ENCODE data around the gene OR2AT4. TPM values are rescaled to one million over a fixed set of nuclear protein-coding genes. Genes with fewer than 3 reads are reported as not detected.
"Not testable (repeated sequence)": the region's sequence is repeated elsewhere in the genome, so short reads cannot be mapped to it uniquely, and the experiment has no call there.

Gene OR2AT4
- total RNA-seq, 4 donors from 2014 or later = 0.06 TPM; not detected in 3

GRCh38 chr11:75052457-75052856 is 44.2 kb downstream of the OR2AT4 start:
- Histone ChIP-seq H3K27ac (replicated peaks in 1 of 4) (no peak overlapping the region), H3K4me3 (no peak overlapping the region), H3K27me3 (no peaks in the 10 kb centered on the region), H3K36me3 (no peaks in the 10 kb centered on the region), H3K4me1 (no peaks in the 10 kb centered on the region), H3K9me3 (peaks cover 0 to 17% (median 9%) of the 10 kb centered on the region in 4 donors)
- intact Hi-C loops (cut with DNase I) = no loop called here
- TF ChIP-seq EP300 (IDR thresholded peaks at IDR 0.05) = no peak
- 95% methylated on average over 1 of the region's 1 CpG for WGBS
- no peak for DNase-seq (ENCODE audit: extremely low spot score)

DNA sequence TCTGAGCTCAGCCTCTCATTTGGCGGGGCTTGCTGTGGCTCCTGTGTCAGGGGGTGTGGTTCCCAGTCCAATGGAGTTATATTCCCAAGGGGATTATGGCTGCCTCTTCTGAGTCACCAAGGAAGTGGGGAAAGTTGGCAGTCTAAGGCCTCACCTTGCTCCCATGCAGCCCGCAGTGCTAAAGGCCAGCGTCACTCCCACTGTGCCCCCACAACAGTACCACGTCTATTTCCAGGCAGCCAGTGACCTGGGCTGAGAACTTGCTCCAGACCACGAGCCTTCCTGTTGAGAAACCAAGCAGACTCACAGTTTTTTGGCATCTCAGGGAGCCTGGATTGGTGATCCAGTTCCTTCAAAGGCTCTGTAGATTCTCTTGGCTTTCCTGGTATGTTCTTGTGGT is 45.6 kb downstream of the OR2AT4 start:
- intact Hi-C loops (cut with DNase I) = no loop called here
- TF ChIP-seq POLR2A (IDR thresholded peaks at IDR 0.05; ENCODE audit: low read depth) = no peak
- TF ChIP-seq, protein P1, sequence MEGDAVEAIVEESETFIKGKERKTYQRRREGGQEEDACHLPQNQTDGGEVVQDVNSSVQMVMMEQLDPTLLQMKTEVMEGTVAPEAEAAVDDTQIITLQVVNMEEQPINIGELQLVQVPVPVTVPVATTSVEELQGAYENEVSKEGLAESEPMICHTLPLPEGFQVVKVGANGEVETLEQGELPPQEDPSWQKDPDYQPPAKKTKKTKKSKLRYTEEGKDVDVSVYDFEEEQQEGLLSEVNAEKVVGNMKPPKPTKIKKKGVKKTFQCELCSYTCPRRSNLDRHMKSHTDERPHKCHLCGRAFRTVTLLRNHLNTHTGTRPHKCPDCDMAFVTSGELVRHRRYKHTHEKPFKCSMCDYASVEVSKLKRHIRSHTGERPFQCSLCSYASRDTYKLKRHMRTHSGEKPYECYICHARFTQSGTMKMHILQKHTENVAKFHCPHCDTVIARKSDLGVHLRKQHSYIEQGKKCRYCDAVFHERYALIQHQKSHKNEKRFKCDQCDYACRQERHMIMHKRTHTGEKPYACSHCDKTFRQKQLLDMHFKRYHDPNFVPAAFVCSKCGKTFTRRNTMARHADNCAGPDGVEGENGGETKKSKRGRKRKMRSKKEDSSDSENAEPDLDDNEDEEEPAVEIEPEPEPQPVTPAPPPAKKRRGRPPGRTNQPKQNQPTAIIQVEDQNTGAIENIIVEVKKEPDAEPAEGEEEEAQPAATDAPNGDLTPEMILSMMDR (IDR thresholded peaks at IDR 0.05) = no peak
- no peak for TF ChIP-seq POLR2AphosphoS5 (IDR thresholded peaks at IDR 0.05)
- no peak for TF ChIP-seq EP300 (IDR thresholded peaks at IDR 0.05)
- Histone ChIP-seq H3K4me3 (no peak overlapping the region), H3K9me3 (peaks cover 0 to 17% (median 9%) of the 10 kb centered on the region in 4 donors), H3K4me1 (no peaks in the 10 kb centered on the region), H3K36me3 (no peaks in the 10 kb centered on the region), H3K27ac (replicated peaks in 1 of 4) (no peak overlapping the region), H3K27me3 (no peaks in the 10 kb centered on the region)
- DNase-seq (ENCODE audit: extremely low spot score) = no peak
- WGBS = 93% methylated on average over 3 of the region's 5 CpGs

- H3K4me1 ChIP-seq = no peaks in the 10 kb centered on the region
- WGBS = 91% methylated on average over 4 of the region's 4 CpGs
- H3K27ac ChIP-seq (replicated peaks in 1 of 4) = no peak overlapping the region
- peaks cover 0 to 17% (median 9%) of the 10 kb centered on the region in 4 donors for H3K9me3 ChIP-seq
- H3K4me3 ChIP-seq = no peak overlapping the region
- no peaks in the 10 kb centered on the region for H3K36me3 ChIP-seq
- DNase-seq (ENCODE audit: extremely low spot score) = no peak
- intact Hi-C loops (cut with DNase I) = no loop called here
- no peak for TF ChIP-seq POLR2A (IDR thresholded peaks at IDR 0.05; ENCODE audit: low read depth)
- TF ChIP-seq, protein P1 (IDR thresholded peaks at IDR 0.05) = no peak
- TF ChIP-seq EP300 (IDR thresholded peaks at IDR 0.05) = no peak
- no peak for TF ChIP-seq POLR2AphosphoS5 (IDR thresholded peaks at IDR 0.05)
- no peaks in the 10 kb centered on the region for H3K27me3 ChIP-seq
Observed at GRCh38 chr11:75050516-75050915, 46.2 kb downstream of the OR2AT4 start.

DNA sequence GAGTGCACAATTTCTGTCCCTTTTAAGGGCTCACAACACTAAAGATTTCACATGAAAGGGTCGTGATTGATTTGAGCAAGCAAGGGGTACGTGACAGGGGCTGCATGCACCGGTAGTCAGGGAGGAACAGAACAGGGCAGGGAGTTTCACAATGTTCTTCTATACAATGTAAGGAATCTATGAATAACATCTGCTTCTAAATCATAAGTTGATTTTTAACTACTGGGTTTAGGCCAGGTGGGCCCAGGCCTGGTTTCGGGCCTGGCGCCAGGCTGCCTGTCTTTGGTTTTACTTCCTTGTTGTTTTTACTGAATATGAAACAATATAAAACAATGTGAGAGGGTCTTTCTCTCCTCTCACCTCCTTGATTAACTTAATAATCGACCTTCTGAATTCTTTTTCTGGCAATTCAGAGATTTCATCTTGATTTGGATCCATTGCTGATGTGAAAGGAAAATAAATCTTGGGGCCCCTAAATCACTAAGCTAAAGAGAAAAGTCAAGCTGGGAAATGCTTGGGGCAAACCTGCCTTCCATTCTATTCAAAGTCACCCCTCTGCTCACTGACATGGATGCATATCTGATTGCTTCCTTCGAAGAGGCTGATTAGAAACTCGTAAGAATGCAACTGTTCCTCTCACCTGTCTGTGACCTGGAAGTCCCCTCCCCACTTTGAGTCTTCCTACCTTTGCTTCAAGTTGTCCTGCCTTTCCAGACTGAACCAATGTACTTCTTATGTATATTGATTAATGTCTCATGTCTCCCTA is 47.0 kb downstream of the OR2AT4 start:
- peaks cover 0 to 17% (median 9%) of the 10 kb centered on the region in 4 donors for H3K9me3 ChIP-seq
- H3K27ac ChIP-seq (replicated peaks in 1 of 4); H3K4me1 ChIP-seq; intact Hi-C loops (cut with DNase I); H3K36me3 ChIP-seq; DNase-seq (ENCODE audit: extremely low spot score); H3K4me3 ChIP-seq; H3K27me3 ChIP-seq: not testable (repeated sequence)
- WGBS = 81% methylated on average over 8 of the region's 8 CpGs

DNA sequence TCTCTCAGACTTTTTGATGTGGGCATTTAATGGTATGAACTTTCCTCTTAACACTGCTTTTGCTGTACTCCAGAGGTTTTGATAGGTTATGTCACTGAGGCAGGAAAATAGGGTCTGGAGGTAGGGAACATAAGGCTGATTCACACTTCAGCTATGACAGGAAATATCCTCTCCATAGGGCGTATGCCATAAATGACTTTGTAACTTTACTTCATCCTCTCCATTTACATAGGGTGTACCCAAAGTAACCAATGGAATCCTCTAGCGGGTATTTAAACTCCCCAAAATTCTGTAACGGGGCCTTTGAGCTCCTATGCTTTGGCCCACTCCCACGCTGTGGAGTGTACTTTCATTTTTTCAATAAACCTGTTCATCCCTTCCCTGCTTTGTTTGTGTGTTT is 49.5 kb downstream of the OR2AT4 start:
- intact Hi-C loops (cut with DNase I) = no loop called here
- TF ChIP-seq POLR2AphosphoS5 (IDR thresholded peaks at IDR 0.05) = no peak
- no peak for TF ChIP-seq POLR2A (IDR thresholded peaks at IDR 0.05; ENCODE audit: low read depth)
- TF ChIP-seq EP300 (IDR thresholded peaks at IDR 0.05) = no peak
- TF ChIP-seq, protein P1 (IDR thresholded peaks at IDR 0.05) = no peak
- Histone ChIP-seq H3K4me3 (no peak overlapping the region), H3K27ac (replicated peaks in 1 of 4) (no peak overlapping the region), H3K36me3 (no peaks in the 10 kb centered on the region), H3K4me1 (no peaks in the 10 kb centered on the region), H3K27me3 (no peaks in the 10 kb centered on the region), H3K9me3 (peaks cover 0 to 7% (median 3%) of the 10 kb centered on the region in 4 donors)
- DNase-seq (ENCODE audit: extremely low spot score) = no peak
- 88% methylated on average over 4 of the region's 4 CpGs for WGBS

DNA sequence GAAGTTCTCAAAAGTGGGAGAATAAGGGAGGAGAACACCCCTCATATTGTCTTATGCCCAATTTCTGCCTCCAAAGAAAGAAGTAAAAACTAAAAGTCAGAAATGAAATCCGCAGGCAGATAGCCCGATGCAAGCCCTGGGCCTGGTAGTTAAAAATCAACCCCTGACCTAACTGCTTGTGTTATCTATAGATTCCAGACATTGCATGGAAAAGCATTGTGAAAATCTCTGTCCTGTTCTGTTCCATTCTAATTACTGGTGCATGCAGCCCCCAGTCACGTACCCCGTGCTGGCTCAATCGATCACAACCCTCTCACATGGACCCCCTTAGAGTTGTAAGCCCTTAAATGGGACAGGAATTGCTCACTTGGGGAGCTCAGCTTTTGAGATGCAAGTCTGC is 50.0 kb downstream of the OR2AT4 start:
- H3K4me1 ChIP-seq; H3K27me3 ChIP-seq; DNase-seq (ENCODE audit: extremely low spot score); H3K4me3 ChIP-seq; H3K36me3 ChIP-seq; intact Hi-C loops (cut with DNase I); H3K9me3 ChIP-seq; H3K27ac ChIP-seq (replicated peaks in 1 of 4): not testable (repeated sequence)
- WGBS = 81% methylated on average over 5 of the region's 5 CpGs

DNA sequence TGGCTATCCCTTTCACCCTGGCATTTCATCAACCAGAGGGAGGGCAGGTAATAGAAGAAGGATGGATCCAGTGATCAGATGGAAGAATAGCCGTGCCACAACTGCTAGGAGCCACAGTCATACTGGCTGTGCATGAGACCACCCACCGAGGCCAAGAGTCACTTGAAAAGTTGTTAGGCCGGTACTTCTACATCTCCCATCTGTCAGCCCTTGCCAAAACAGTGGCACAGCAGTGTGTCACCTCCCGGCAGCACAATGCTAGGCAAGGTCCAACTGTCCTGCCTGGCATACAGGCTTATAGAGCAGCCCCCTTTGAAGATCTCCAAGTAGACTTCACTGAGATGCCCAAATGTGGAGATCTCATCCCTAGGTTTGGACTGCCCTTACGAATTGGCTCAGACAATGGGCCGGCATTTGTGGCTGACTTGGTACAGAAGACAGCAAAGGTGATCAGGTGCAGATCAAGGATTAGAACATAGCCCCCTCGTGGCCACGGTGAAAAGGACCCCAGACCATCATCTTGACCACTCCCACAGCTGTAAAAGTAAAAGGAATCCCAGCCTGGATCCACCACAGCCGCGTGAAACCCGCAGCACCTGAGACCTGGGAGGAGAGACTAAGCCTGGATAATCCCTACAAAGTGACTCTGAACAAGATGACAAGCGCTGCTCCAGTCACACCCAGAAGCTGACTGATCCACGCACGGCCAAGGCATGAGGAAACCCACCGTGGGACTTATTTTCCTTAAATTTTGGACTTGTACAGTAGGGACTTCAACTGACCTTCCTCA is 52.1 kb downstream of the OR2AT4 start:
- WGBS = 94% methylated on average over 10 of the region's 15 CpGs
- H3K27me3 ChIP-seq; H3K9me3 ChIP-seq; H3K4me1 ChIP-seq; H3K4me3 ChIP-seq; intact Hi-C loops (cut with DNase I); H3K27ac ChIP-seq (replicated peaks in 1 of 4); H3K36me3 ChIP-seq; DNase-seq (ENCODE audit: extremely low spot score): not testable (repeated sequence)

DNA sequence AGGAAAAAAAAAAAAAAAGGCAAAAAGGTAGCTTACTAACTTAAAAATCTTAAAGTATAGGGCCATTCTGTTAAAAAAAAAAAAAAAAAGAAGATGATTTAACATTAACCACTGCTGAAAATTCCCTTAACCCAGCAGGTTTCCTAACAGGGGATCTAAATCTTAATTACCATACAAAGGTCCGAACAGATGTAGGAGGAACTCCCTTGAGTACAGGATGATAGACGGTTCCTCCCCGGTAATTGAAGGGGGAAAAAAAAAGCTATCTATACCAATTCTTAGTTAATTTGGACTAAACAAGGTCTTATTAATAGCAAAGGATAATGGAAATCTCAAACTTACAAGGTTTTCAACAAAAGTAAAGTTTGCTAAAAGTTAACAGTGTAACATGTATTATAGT is 54.9 kb downstream of the OR2AT4 start:
- H3K27me3 ChIP-seq; intact Hi-C loops (cut with DNase I); H3K36me3 ChIP-seq; H3K27ac ChIP-seq (replicated peaks in 1 of 4); H3K9me3 ChIP-seq; H3K4me1 ChIP-seq; H3K4me3 ChIP-seq; DNase-seq (ENCODE audit: extremely low spot score): not testable (repeated sequence)
- 59% methylated on average over 3 of the region's 3 CpGs for WGBS

Measured in esophagus muscularis mucosa (tissue), 4 donors.